A673 (cell line): ENCODE results near the gene TMEM121B.

Experiments
- CTCF ChIP-seq: fragments of 300-800, 200-600 bp; sonication (generic); conservative IDR thresholded peaks from 2 replicates; pipeline ENCODE4 v1.5.1; 2017; ENCODE audit warnings: low read depth, mild to moderate bottlenecking, antibody characterized with exemption, low read length, moderate library complexity, mixed read lengths
- EZH2 ChIP-seq: fragments of 200-600 bp; sonication (generic); IDR thresholded peaks from 2 replicates; pipeline ENCODE4 v1.6.1; 2017; ENCODE audit warnings: borderline replicate concordance, low read depth, mild to moderate bottlenecking, mixed read lengths, antibody characterized with exemption, low read length; ENCODE audit not compliant: poor library complexity, severe bottlenecking

GRCh38 chr22:17115236-17115635, 5.9 kb downstream of the TMEM121B start:
- TF ChIP-seq CTCF (no peak), EZH2 (no peak)
